ENCODE measurements around the gene PDIA6.

PDIA6 gene

GRCh38 chr2:10848541-10848940 lies 36.0 kb upstream of the PDIA6 start:
- H3K9me2 ChIP-seq (ENCODE audit: low read depth, low read length) = no peaks in the 10 kb centered on the region
- no peak overlapping the region for H3K9ac ChIP-seq (ENCODE audit: low read length)
- H3K4me1 ChIP-seq (ENCODE audit: insufficient read depth, low read length, severe bottlenecking) = no peaks in the 10 kb centered on the region
- no peaks in the 10 kb centered on the region for H4K20me1 ChIP-seq (ENCODE audit: insufficient read depth, low read length)
- H3K27me3 ChIP-seq (ENCODE audit: insufficient read depth, low read length) = peaks cover 5% of the 10 kb centered on the region
- no peak for TF ChIP-seq CTCF (IDR thresholded peaks at IDR 0.05; ENCODE audit: low read length)
- no peak for TF ChIP-seq EZH2 (IDR thresholded peaks at IDR 0.05; ENCODE audit: borderline replicate concordance, low read length)
- H2AFZ ChIP-seq (ENCODE audit: low read length) = no peak overlapping the region
- no peak overlapping the region for H3K27ac ChIP-seq (ENCODE audit: low read depth, low read length, poor library complexity, severe bottlenecking)
- no peak overlapping the region for H3K4me2 ChIP-seq (ENCODE audit: low read length)
- H3K4me3 ChIP-seq (ENCODE audit: low read depth, low read length, poor library complexity, severe bottlenecking) = no peak overlapping the region
- H3K79me2 ChIP-seq (ENCODE audit: insufficient read depth, low read length) = no peaks in the 10 kb centered on the region
- no peaks in the 10 kb centered on the region for H3K36me3 ChIP-seq (ENCODE audit: insufficient read depth, low read length)
- no peaks in the 10 kb centered on the region for H3K9me3 ChIP-seq (ENCODE audit: low read length)
- H3F3A ChIP-seq (ENCODE audit: insufficient read depth, low read length) = no peaks in the 10 kb centered on the region

GRCh38 chr2:10847008-10847407 lies 34.4 kb upstream of the PDIA6 start:
- H3K9ac ChIP-seq (ENCODE audit: low read length) = no peak overlapping the region
- no peaks in the 10 kb centered on the region for H4K20me1 ChIP-seq (ENCODE audit: insufficient read depth, low read length)
- H3K4me1 ChIP-seq (ENCODE audit: insufficient read depth, low read length, severe bottlenecking) = no peaks in the 10 kb centered on the region
- H3K27ac ChIP-seq (ENCODE audit: low read depth, low read length, poor library complexity, severe bottlenecking) = no peak overlapping the region
- no peaks in the 10 kb centered on the region for H3K79me2 ChIP-seq (ENCODE audit: insufficient read depth, low read length)
- H3K4me2 ChIP-seq (ENCODE audit: low read length) = no peak overlapping the region
- no peaks in the 10 kb centered on the region for H3K9me3 ChIP-seq (ENCODE audit: low read length)
- no peak overlapping the region for H2AFZ ChIP-seq (ENCODE audit: low read length)
- no peak overlapping the region for H3K4me3 ChIP-seq (ENCODE audit: low read depth, low read length, poor library complexity, severe bottlenecking)
- peaks cover 5% of the 10 kb centered on the region for H3K27me3 ChIP-seq (ENCODE audit: insufficient read depth, low read length)
- no peaks in the 10 kb centered on the region for H3K36me3 ChIP-seq (ENCODE audit: insufficient read depth, low read length)
- no peaks in the 10 kb centered on the region for H3F3A ChIP-seq (ENCODE audit: insufficient read depth, low read length)
- H3K9me2 ChIP-seq (ENCODE audit: low read depth, low read length) = no peaks in the 10 kb centered on the region
- no peak for TF ChIP-seq CTCF (IDR thresholded peaks at IDR 0.05; ENCODE audit: low read length)
- no peak for TF ChIP-seq EZH2 (IDR thresholded peaks at IDR 0.05; ENCODE audit: borderline replicate concordance, low read length)

- H2AFZ ChIP-seq (ENCODE audit: low read length) = no peak overlapping the region
- no peaks in the 10 kb centered on the region for H3K9me2 ChIP-seq (ENCODE audit: low read depth, low read length)
- no peaks in the 10 kb centered on the region for H4K20me1 ChIP-seq (ENCODE audit: insufficient read depth, low read length)
- peaks cover 8% of the 10 kb centered on the region for H3K27me3 ChIP-seq (ENCODE audit: insufficient read depth, low read length)
- no peak overlapping the region for H3K4me3 ChIP-seq (ENCODE audit: low read depth, low read length, poor library complexity, severe bottlenecking)
- H3K79me2 ChIP-seq (ENCODE audit: insufficient read depth, low read length) = no peaks in the 10 kb centered on the region
- H3F3A ChIP-seq (ENCODE audit: insufficient read depth, low read length) = no peaks in the 10 kb centered on the region
- H3K4me1 ChIP-seq (ENCODE audit: insufficient read depth, low read length, severe bottlenecking) = no peaks in the 10 kb centered on the region
- TF ChIP-seq CTCF (IDR thresholded peaks at IDR 0.05; ENCODE audit: low read length) (no peak), EZH2 (IDR thresholded peaks at IDR 0.05; ENCODE audit: borderline replicate concordance, low read length) (no peak)
- no peaks in the 10 kb centered on the region for H3K36me3 ChIP-seq (ENCODE audit: insufficient read depth, low read length)
- no peak overlapping the region for H3K4me2 ChIP-seq (ENCODE audit: low read length)
- peaks cover 5% of the 10 kb centered on the region; the same call in 1 of the 2 replicates for H3K9me3 ChIP-seq (ENCODE audit: low read length)
- H3K9ac ChIP-seq (ENCODE audit: low read length) = no peak overlapping the region
- H3K27ac ChIP-seq (ENCODE audit: low read depth, low read length, poor library complexity, severe bottlenecking) = no peak overlapping the region
These were observed 33.7 kb upstream of the PDIA6 start for GRCh38 chr2:10846110-10846861.
